WTC11 (cell line): Measurements from ENCODE around the gene ATP6V1F. TPM values are rescaled to one million over a fixed set of nuclear protein-coding genes. Genes with fewer than 3 reads are reported as not detected.

Experiments
- ATAC-seq: fragments of 200-7000 bp; cut with Tn5 transposase; 2 replicates; pipeline ENCODE4 v1.10.0; 2021; ENCODE audit warnings: mild to moderate bottlenecking, moderate library complexity
- CTCF ChIA-PET: fragments of 300-600 bp; sonication (Branson Sonifier 250); formaldehyde crosslinking; loops from one replicate; lab custom pipeline; 2021; ENCODE audit warnings: antibody characterized with exemption; lab: Charles Lee
- POLR2A ChIA-PET: fragments of 350-600 bp; sonication (Branson Sonifier 250); formaldehyde crosslinking; loops from one replicate; lab custom pipeline; 2021; ENCODE audit warnings: antibody characterized with exemption; lab: Charles Lee
- DNase-seq: peaks from one replicate; pipeline ENCODE4 v3.0.0; 2021; ENCODE audit warnings: low spot score
- H3K27ac Mint-ChIP-seq: 2 replicates; pipeline ENCODE4 v1.8.0; 2021; ENCODE audit warnings: mixed read lengths
- H3K27me3 Mint-ChIP-seq: 2 replicates; pipeline ENCODE4 v1.8.0; 2021; ENCODE audit warnings: low read depth, mild to moderate bottlenecking, moderate library complexity, mixed read lengths
- H3K36me3 Mint-ChIP-seq: 2 replicates; pipeline ENCODE4 v1.8.0; 2021; ENCODE audit warnings: mixed read lengths
- H3K4me1 Mint-ChIP-seq: 2 replicates; pipeline ENCODE4 v1.8.0; 2022; ENCODE audit warnings: mixed read lengths
- H3K4me3 Mint-ChIP-seq: 2 replicates; pipeline ENCODE4 v1.8.0; 2021; ENCODE audit warnings: mild to moderate bottlenecking, moderate library complexity, mixed read lengths
- H3K9me3 Mint-ChIP-seq: 2 replicates; pipeline ENCODE4 v1.8.0; 2021; ENCODE audit warnings: mixed read lengths
- ATF1 ChIP-seq: sonication (generic); formaldehyde crosslinking; IDR thresholded peaks from 2 replicates; pipeline ENCODE4 v1.8.1; 2023; ENCODE audit warnings: mild to moderate bottlenecking, moderate library complexity, missing genetic modification reagents
- ESRRA ChIP-seq: sonication (generic); formaldehyde crosslinking; IDR thresholded peaks from 2 replicates; pipeline ENCODE4 v1.8.1; 2022; ENCODE audit warnings: mild to moderate bottlenecking, missing genetic modification reagents, borderline replicate concordance
- FOXP1 ChIP-seq: sonication (generic); formaldehyde crosslinking; IDR thresholded peaks from 2 replicates; pipeline ENCODE4 v1.8.0; 2022; ENCODE audit warnings: missing genetic modification reagents, mild to moderate bottlenecking, moderate library complexity, borderline replicate concordance
- MYBL2 ChIP-seq: sonication (generic); formaldehyde crosslinking; IDR thresholded peaks from 2 replicates; pipeline ENCODE4 v1.8.1; 2023; ENCODE audit warnings: mild to moderate bottlenecking, moderate library complexity, missing genetic modification reagents
- NFATC4 ChIP-seq: fragments of 250-450 bp; sonication (Bioruptor Pico); IDR thresholded peaks from 2 replicates; pipeline ENCODE4 v1.9.0; 2021; ENCODE audit warnings: mild to moderate bottlenecking
- OVOL2 ChIP-seq: fragments of 250-450 bp; sonication (Bioruptor Pico); IDR thresholded peaks from 2 replicates; pipeline ENCODE4 v1.9.0; 2021; ENCODE audit warnings: mild to moderate bottlenecking, borderline replicate concordance
- SMAD4 ChIP-seq: sonication (generic); formaldehyde crosslinking; IDR thresholded peaks from 2 replicates; pipeline ENCODE4 v1.8.0; 2022; ENCODE audit warnings: mild to moderate bottlenecking, missing genetic modification reagents
- TEAD1 ChIP-seq: sonication (generic); formaldehyde crosslinking; IDR thresholded peaks from 2 replicates; pipeline ENCODE4 v1.8.0; 2022; ENCODE audit warnings: mild to moderate bottlenecking, missing genetic modification reagents
- TEAD4 ChIP-seq: sonication (generic); formaldehyde crosslinking; IDR thresholded peaks from 2 replicates; pipeline ENCODE4 v1.8.0; 2022; ENCODE audit warnings: mild to moderate bottlenecking, missing genetic modification reagents
- ZNF121 ChIP-seq: sonication (generic); formaldehyde crosslinking; IDR thresholded peaks from 2 replicates; pipeline ENCODE4 v1.8.0; 2023; ENCODE audit warnings: missing genetic modification reagents
- total RNA-seq: library from RNA; stranded (reverse); gene quantifications from 3 replicates; pipeline ENCODE4 v1.2.3, GENCODE V29; 2021
- TF ChIP-seq, protein P1 (sequence below): sonication (generic); formaldehyde crosslinking; IDR thresholded peaks from 2 replicates; pipeline ENCODE4 v1.8.1; 2022; ENCODE audit warnings: low read depth, missing genetic modification reagents, borderline replicate concordance
- TF ChIP-seq, protein P2 (sequence below): fragments of 200-600 bp; IDR thresholded peaks from 2 replicates; pipeline ENCODE4 v1.8.0; 2022; ENCODE audit warnings: antibody characterized with exemption
- TF ChIP-seq, protein P3 (sequence below): fragments of 250-450 bp; sonication (Bioruptor Pico); IDR thresholded peaks from 2 replicates; pipeline ENCODE4 v1.8.0; 2021; ENCODE audit warnings: mild to moderate bottlenecking
- TF ChIP-seq, protein P4 (sequence below): sonication (generic); formaldehyde crosslinking; IDR thresholded peaks from 2 replicates; pipeline ENCODE4 v1.8.1; 2023; ENCODE audit warnings: mild to moderate bottlenecking, missing genetic modification reagents, moderate library complexity
- TF ChIP-seq, protein P5 (sequence below): sonication (generic); formaldehyde crosslinking; IDR thresholded peaks from 2 replicates; pipeline ENCODE4 v1.8.0; 2022; ENCODE audit warnings: mild to moderate bottlenecking, missing genetic modification reagents
- TF ChIP-seq, protein P6 (sequence below): sonication (generic); formaldehyde crosslinking; IDR thresholded peaks from 2 replicates; pipeline ENCODE4 v1.8.0; 2022; ENCODE audit warnings: mild to moderate bottlenecking, missing genetic modification reagents
- TF ChIP-seq, protein P7 (sequence below): sonication (generic); formaldehyde crosslinking; IDR thresholded peaks from 2 replicates; pipeline ENCODE4 v1.8.0; 2022; ENCODE audit warnings: missing genetic modification reagents

Gene ATP6V1F
- total RNA-seq, 1 experiment from 2014 or later: 117 TPM

DNA sequence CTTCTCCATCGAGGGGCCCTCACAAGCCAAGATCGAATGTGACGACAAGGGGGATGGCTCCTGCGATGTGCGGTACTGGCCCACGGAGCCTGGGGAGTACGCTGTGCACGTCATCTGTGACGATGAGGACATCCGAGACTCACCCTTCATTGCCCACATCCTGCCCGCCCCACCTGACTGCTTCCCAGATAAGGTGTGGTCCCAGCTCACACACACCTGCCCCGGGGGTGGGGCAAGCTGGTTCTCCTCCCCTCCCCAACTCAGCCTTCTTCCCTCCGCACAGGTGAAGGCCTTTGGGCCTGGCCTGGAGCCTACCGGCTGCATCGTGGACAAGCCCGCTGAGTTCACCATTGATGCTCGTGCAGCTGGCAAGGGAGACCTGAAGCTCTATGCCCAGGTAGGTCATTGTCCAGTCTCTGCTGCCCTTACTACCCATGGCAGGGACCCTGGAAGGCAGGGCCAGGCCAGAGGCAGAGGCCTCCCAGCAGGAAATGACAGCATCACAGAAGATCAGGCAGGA, 21.4 kb upstream of the ATP6V1F start:
- Mint-ChIP-seq H3K27me3 (no peaks in the 10 kb centered on the region; the same call in 1 of the 2 replicates), H3K4me1 (peaks cover 8% of the 10 kb centered on the region), H3K36me3 (no peaks in the 10 kb centered on the region), H3K27ac (no peak overlapping the region), H3K9me3 (no peaks in the 10 kb centered on the region), H3K4me3 (no peak overlapping the region)
- DNase-seq (no peak), ATAC-seq (no peak)
- ChIA-PET CTCF (interaction anchor here (1.2 to 4.4 kb wide), 10 partner anchors 9 to 103 kb away, joined by 3 to 97 read pairs (median 8); partner anchors contain the start of genes ATP6V1F and CALU), POLR2A (interaction anchor here (1.4 kb wide), 1 partner anchor 9 kb away, joined by 3 read pairs; no protein-coding TSS in a partner anchor)
- TF ChIP-seq, protein P1, sequence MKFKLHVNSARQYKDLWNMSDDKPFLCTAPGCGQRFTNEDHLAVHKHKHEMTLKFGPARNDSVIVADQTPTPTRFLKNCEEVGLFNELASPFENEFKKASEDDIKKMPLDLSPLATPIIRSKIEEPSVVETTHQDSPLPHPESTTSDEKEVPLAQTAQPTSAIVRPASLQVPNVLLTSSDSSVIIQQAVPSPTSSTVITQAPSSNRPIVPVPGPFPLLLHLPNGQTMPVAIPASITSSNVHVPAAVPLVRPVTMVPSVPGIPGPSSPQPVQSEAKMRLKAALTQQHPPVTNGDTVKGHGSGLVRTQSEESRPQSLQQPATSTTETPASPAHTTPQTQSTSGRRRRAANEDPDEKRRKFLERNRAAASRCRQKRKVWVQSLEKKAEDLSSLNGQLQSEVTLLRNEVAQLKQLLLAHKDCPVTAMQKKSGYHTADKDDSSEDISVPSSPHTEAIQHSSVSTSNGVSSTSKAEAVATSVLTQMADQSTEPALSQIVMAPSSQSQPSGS (CRISPR knock-in tag): no peak
- TF ChIP-seq ESRRA (CRISPR knock-in tag): no peak
- TF ChIP-seq, protein P2, sequence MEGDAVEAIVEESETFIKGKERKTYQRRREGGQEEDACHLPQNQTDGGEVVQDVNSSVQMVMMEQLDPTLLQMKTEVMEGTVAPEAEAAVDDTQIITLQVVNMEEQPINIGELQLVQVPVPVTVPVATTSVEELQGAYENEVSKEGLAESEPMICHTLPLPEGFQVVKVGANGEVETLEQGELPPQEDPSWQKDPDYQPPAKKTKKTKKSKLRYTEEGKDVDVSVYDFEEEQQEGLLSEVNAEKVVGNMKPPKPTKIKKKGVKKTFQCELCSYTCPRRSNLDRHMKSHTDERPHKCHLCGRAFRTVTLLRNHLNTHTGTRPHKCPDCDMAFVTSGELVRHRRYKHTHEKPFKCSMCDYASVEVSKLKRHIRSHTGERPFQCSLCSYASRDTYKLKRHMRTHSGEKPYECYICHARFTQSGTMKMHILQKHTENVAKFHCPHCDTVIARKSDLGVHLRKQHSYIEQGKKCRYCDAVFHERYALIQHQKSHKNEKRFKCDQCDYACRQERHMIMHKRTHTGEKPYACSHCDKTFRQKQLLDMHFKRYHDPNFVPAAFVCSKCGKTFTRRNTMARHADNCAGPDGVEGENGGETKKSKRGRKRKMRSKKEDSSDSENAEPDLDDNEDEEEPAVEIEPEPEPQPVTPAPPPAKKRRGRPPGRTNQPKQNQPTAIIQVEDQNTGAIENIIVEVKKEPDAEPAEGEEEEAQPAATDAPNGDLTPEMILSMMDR: no peak

DNA sequence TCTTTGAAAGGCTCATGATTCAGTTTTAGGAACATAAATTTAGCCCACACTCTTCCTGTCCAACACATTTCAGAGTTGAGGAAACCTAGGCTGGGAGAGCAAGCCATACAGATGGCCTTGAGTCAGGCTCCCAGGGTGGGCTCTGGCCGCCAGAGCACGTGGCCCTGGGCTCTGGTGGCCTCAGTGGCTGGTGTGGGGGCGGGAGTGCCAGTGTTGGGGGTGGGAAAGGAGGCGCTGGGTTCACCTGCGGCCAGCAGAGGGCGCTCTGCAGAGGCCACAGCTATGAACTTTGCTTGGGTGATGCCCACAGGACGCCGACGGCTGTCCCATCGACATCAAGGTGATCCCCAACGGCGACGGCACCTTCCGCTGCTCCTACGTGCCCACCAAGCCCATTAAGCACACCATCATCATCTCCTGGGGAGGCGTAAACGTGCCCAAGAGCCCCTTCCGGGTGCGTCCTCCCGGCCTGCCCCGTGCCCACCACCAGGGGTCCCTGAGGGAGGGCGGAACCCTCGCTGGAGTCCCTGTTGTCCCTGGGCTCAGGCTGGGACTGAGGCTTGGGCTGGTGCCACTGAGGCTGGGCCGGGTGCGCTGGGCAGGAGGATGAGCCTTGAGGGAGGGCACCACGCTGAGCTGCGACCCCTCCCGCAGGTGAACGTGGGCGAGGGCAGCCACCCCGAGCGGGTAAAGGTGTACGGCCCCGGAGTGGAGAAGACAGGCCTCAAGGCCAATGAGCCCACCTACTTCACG, 20.6 kb upstream of the ATP6V1F start:
- Mint-ChIP-seq H3K9me3 (no peaks in the 10 kb centered on the region), H3K4me1 (peaks cover 8% of the 10 kb centered on the region), H3K27me3 (no peaks in the 10 kb centered on the region; the same call in 1 of the 2 replicates), H3K27ac (no peak overlapping the region; the same call in 1 of the 2 replicates), H3K36me3 (no peaks in the 10 kb centered on the region), H3K4me3 (peak overlapping the region; percentile 40; the same call in 1 of the 2 replicates)
- ChIA-PET CTCF (interaction anchor here (0.6 to 4.4 kb wide), 29 partner anchors 9 to 716 kb away, joined by 3 to 97 read pairs (median 5); partner anchors contain the start of genes ATP6V1F, CALU, CCDC136 and KCP), POLR2A (interaction anchor here (1.4 kb wide), 1 partner anchor 9 kb away, joined by 3 read pairs; no protein-coding TSS in a partner anchor)
- DNase-seq (peak; percentile 78), ATAC-seq (peak; percentile 71)
- TF ChIP-seq TEAD4 (CRISPR knock-in tag) (no peak), NFATC4 (CRISPR knock-in tag) (no peak), ZNF121 (no peak), OVOL2 (CRISPR knock-in tag) (no peak), MYBL2 (CRISPR knock-in tag) (no peak), TEAD1 (CRISPR knock-in tag) (no peak), SMAD4 (CRISPR knock-in tag) (no peak), FOXP1 (CRISPR knock-in tag) (no peak), ATF1 (CRISPR knock-in tag) (no peak)
- TF ChIP-seq, protein P3, sequence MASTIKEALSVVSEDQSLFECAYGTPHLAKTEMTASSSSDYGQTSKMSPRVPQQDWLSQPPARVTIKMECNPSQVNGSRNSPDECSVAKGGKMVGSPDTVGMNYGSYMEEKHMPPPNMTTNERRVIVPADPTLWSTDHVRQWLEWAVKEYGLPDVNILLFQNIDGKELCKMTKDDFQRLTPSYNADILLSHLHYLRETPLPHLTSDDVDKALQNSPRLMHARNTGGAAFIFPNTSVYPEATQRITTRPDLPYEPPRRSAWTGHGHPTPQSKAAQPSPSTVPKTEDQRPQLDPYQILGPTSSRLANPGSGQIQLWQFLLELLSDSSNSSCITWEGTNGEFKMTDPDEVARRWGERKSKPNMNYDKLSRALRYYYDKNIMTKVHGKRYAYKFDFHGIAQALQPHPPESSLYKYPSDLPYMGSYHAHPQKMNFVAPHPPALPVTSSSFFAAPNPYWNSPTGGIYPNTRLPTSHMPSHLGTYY: no peak; the same call in 1 of the 2 replicates
- TF ChIP-seq, protein P4, sequence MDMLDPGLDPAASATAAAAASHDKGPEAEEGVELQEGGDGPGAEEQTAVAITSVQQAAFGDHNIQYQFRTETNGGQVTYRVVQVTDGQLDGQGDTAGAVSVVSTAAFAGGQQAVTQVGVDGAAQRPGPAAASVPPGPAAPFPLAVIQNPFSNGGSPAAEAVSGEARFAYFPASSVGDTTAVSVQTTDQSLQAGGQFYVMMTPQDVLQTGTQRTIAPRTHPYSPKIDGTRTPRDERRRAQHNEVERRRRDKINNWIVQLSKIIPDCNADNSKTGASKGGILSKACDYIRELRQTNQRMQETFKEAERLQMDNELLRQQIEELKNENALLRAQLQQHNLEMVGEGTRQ (CRISPR knock-in tag): peak; percentile 68
- TF ChIP-seq, protein P5, sequence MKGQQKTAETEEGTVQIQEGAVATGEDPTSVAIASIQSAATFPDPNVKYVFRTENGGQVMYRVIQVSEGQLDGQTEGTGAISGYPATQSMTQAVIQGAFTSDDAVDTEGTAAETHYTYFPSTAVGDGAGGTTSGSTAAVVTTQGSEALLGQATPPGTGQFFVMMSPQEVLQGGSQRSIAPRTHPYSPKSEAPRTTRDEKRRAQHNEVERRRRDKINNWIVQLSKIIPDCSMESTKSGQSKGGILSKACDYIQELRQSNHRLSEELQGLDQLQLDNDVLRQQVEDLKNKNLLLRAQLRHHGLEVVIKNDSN (CRISPR knock-in tag): 0 out of 2 replicates have a peak, but pooled peaks have one; percentile 18
- TF ChIP-seq, protein P6, sequence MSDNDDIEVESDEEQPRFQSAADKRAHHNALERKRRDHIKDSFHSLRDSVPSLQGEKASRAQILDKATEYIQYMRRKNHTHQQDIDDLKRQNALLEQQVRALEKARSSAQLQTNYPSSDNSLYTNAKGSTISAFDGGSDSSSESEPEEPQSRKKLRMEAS (CRISPR knock-in tag): peak; percentile 39; the same call in 1 of the 2 replicates
- TF ChIP-seq, protein P2: peak; percentile 98
- TF ChIP-seq, protein P7, sequence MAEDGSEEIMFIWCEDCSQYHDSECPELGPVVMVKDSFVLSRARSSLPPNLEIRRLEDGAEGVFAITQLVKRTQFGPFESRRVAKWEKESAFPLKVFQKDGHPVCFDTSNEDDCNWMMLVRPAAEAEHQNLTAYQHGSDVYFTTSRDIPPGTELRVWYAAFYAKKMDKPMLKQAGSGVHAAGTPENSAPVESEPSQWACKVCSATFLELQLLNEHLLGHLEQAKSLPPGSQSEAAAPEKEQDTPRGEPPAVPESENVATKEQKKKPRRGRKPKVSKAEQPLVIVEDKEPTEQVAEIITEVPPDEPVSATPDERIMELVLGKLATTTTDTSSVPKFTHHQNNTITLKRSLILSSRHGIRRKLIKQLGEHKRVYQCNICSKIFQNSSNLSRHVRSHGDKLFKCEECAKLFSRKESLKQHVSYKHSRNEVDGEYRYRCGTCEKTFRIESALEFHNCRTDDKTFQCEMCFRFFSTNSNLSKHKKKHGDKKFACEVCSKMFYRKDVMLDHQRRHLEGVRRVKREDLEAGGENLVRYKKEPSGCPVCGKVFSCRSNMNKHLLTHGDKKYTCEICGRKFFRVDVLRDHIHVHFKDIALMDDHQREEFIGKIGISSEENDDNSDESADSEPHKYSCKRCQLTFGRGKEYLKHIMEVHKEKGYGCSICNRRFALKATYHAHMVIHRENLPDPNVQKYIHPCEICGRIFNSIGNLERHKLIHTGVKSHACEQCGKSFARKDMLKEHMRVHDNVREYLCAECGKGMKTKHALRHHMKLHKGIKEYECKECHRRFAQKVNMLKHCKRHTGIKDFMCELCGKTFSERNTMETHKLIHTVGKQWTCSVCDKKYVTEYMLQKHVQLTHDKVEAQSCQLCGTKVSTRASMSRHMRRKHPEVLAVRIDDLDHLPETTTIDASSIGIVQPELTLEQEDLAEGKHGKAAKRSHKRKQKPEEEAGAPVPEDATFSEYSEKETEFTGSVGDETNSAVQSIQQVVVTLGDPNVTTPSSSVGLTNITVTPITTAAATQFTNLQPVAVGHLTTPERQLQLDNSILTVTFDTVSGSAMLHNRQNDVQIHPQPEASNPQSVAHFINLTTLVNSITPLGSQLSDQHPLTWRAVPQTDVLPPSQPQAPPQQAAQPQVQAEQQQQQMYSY (CRISPR knock-in tag): no peak
